ENCODE data around the gene GPR62. TPM values are rescaled to one million over a fixed set of nuclear protein-coding genes. Genes with fewer than 3 reads are reported as not detected.

Gene GPR62
- total RNA-seq, 2 experiments from 2014 or later: not detected

DNA sequence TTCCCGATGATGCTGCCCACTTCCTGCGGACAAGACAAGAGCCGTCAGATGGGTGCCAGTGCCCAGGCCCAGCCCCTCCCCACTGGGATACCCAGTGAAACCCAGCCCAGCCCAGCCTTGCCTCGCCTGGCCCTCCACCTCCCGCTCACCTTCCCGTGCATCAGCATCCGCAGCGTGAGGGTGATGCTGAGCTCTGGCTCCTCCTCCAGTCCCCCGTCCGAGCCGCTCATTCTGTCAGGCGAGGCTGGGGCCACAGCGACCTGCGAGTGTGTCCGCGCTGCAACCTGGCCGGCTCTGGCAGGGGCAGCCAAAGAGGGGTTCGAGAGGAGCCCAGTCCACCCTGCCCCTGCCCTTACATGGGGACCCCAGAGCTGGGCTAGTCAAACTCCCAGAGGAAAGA is 5.8 kb downstream of the GPR62 start:
- H3K4me1 Mint-ChIP-seq (ENCODE audit: low read depth): peaks cover 11% of the 10 kb centered on the region
- H3K27ac Mint-ChIP-seq: no peak overlapping the region
- POLR2A ChIA-PET: no interaction called here
- peaks cover 28% of the 10 kb centered on the region for H3K27me3 Mint-ChIP-seq (ENCODE audit: low read depth)
- no peaks in the 10 kb centered on the region for H3K9me3 Mint-ChIP-seq (ENCODE audit: insufficient read depth)
- CTCF ChIA-PET: interaction anchor here (6.3 kb wide), 1 partner anchor 13 kb away, joined by 35 read pairs; the partner anchor contains the start of genes ABHD14A and ABHD14B
- H3K36me3 Mint-ChIP-seq (ENCODE audit: low read depth): no peaks in the 10 kb centered on the region
- DNase-seq (no peak), ATAC-seq (no peak)
- no peak overlapping the region for H3K4me3 Mint-ChIP-seq

DNA sequence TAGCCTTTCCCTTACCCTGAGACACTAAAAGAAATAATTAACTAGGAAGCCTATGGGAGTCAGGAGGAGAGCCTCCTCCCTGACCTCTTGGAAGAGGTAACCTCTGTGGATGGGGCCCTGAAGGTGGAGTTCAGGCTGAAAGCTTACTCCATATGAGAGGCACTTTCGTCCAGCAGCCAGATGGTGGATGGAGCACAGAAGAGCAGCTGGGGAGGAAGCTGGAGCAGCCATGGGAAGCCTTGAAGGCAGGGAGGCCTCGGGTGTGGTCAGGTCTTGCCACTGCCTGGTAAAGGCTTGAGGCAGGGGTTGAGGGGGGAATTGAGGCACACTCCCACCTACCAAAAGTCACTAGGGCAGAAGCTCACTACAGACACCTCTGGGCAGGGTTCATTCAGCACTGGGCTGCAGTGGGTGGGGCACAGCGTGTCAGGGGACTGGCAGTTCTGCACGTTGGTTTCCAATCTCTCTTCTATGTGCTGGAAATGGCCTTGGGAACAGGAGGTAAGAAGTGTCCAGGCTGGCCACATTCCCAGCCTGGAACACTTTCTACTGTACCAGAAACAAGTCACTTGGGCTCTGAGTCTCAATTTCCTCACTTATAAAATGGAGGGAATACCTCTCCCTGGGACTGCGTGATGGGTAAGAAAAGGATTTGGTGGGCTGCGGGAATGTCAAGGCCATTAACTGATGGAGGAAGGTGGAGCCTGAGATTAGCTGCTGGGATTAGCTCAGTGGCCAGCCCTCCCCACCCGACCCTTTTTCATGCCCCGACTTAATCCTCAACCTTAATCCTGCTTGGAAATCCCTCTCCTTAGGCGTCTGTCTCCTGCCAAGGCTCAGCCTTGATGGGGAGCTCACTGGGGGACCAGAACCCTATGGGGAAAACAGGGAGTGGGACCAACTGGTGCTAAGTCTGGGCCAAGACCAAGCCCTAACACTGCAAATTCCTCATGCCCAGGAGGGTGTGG is 6.7 kb downstream of the GPR62 start:
- Mint-ChIP-seq H3K9me3 (ENCODE audit: insufficient read depth) (no peaks in the 10 kb centered on the region), H3K27ac (no peak overlapping the region)

DNA sequence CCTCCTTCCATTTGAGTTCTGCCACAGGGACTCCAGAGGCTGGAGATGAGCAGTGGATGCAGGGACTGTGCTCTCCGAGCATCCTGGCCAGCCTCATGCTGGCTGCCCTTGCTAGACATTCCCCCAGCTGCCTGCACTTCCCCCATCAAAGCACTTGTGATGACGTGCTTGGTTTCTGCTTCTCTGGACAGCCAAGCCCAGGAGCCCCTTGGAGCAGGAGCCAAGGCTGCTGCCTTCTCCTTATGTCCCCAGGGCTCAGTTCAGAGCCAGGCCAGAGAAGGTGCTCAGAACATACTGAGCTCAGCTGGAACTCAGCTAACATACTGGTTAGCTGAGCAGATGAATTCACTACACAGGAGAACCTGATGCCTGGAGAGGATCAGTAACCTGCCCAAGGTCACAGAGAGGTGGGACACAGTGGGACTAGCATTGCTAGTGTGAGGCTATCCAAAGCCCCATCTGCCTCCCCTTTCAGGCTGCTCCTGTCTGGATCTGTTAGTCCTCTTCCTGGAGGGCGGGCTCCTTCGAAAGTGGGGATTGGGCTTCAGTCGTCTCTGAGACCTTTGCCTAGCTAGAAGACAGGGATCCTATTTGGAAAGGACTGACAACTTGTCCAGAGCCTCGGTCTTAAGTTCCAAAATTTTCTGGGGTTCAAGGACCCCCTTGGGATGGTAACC is 7.8 kb downstream of the GPR62 start:
- Mint-ChIP-seq H3K9me3 (ENCODE audit: insufficient read depth) (no peaks in the 10 kb centered on the region), H3K27ac (no peak overlapping the region), H3K4me3 (no peak overlapping the region), H3K27me3 (ENCODE audit: low read depth) (peaks cover 18% of the 10 kb centered on the region), H3K36me3 (ENCODE audit: low read depth) (no peaks in the 10 kb centered on the region), H3K4me1 (ENCODE audit: low read depth) (peaks cover 4% of the 10 kb centered on the region)
- ChIA-PET CTCF (interaction anchor here (1.2 to 6.3 kb wide), 4 partner anchors 11 to 32 kb away, joined by 4 to 35 read pairs (median 4); partner anchors contain the start of genes ABHD14A, ABHD14B and RRP9), POLR2A (no interaction called here)
- no peak for ATAC-seq
- no peak for DNase-seq

More for the DNA sequence above, 6.7 kb downstream of the GPR62 start:
- ChIA-PET CTCF (interaction anchor here (1.2 to 6.3 kb wide), 3 partner anchors 12 to 20 kb away, joined by 4 to 35 read pairs (median 4); partner anchors contain the start of genes ABHD14A, ABHD14B and RRP9), POLR2A (no interaction called here)
- ATAC-seq: no peak
- Mint-ChIP-seq H3K4me1 (ENCODE audit: low read depth) (peaks cover 6% of the 10 kb centered on the region), H3K36me3 (ENCODE audit: low read depth) (no peaks in the 10 kb centered on the region), H3K27me3 (ENCODE audit: low read depth) (peaks cover 22% of the 10 kb centered on the region), H3K4me3 (no peak overlapping the region)
- DNase-seq: no peak

DNA sequence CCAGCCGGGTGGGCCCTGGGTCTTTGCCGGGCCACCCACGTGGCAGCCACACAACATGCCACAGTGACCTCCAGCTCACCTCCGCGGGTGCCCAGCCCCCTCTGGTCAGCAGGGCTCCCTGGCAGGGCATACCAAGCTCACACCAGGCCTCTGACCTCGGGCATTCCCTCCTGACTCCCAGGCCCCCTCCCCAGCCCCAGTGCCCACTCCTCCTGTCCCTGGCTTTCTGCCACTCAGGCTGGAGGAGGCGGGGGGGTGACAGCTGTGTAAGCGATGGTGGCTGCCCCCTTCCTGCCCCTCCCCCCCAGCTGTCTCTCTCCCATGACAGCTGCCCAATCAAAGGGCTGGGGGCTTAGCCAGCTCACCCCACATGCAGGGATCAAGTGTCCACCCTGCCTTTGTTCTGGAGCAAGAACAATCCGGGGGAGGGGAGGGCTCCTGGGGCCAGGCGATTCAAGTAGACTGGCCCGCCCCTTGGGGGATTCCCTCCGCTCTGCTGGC is 8.8 kb downstream of the GPR62 start:
- H3K27me3 Mint-ChIP-seq (ENCODE audit: low read depth): peaks cover 12% of the 10 kb centered on the region
- H3K36me3 Mint-ChIP-seq (ENCODE audit: low read depth): no peaks in the 10 kb centered on the region
- H3K27ac Mint-ChIP-seq: no peak overlapping the region
- ChIA-PET CTCF (interaction anchor here (1.2 to 6.3 kb wide), 3 partner anchors 10 to 31 kb away, joined by 4 to 35 read pairs (median 5); partner anchors contain the start of genes ABHD14A, ABHD14B and RRP9), POLR2A (no interaction called here)
- no peak for DNase-seq
- no peak overlapping the region for H3K4me3 Mint-ChIP-seq
- ATAC-seq: no peak
- peaks cover 12% of the 10 kb centered on the region for H3K4me1 Mint-ChIP-seq (ENCODE audit: low read depth)
- H3K9me3 Mint-ChIP-seq (ENCODE audit: insufficient read depth): no peaks in the 10 kb centered on the region

DNA sequence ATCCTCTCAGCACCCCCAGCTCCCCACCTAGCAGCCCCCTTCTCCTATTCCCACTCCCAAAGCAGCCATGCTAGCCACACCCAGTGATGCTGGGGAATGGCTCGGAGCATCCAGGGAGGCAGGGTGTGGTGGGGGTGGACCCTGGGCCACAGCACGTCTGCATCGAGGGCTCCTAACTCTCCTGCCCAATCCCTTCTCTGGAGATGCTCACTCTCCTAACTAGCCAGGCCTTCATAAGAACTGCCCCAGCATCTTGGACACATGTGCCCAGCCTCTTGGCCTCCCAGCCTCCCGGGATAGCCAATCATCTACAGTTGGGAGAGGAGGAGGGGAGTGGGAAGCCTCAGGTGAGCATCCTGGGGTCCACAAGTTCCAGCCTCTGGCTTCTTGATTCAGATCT is 9.3 kb downstream of the GPR62 start:
- H3K4me1 Mint-ChIP-seq (ENCODE audit: low read depth): peaks cover 12% of the 10 kb centered on the region
- DNase-seq: no peak
- no peak overlapping the region for H3K27ac Mint-ChIP-seq
- ChIA-PET POLR2A (no interaction called here), CTCF (interaction anchor here (1.0 to 6.3 kb wide), 4 partner anchors 10 to 23 kb away, joined by 3 to 35 read pairs (median 4); partner anchors contain the start of genes ABHD14A, ABHD14B, ACY1 and RRP9)
- H3K27me3 Mint-ChIP-seq (ENCODE audit: low read depth): peaks cover 12% of the 10 kb centered on the region
- H3K4me3 Mint-ChIP-seq: no peak overlapping the region
- H3K36me3 Mint-ChIP-seq (ENCODE audit: low read depth): no peaks in the 10 kb centered on the region
- no peak for ATAC-seq
- H3K9me3 Mint-ChIP-seq (ENCODE audit: insufficient read depth): no peaks in the 10 kb centered on the region

DNA sequence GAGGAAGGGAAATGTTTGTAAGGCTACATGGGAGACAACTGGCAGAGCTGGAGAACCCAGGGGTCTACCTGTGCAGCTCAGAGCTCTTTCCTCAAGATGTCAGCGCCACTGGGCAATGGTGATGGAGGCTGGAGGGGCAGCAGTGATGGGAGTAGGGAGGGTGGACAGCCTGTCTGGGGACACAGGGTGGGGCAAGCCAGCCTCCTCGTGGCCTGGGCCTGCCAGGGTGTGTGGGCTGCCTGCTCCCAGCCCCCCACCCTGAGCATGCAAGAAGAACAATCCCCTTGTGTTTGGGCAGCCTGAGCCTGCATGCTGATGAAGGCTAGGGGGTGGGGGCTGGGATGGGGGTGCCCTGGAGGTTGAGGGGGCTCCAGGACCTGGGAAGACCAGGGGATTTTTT is 10.8 kb downstream of the GPR62 start:
- H3K27ac Mint-ChIP-seq: no peak overlapping the region
- CTCF ChIA-PET: interaction anchor here (1.6 to 6.3 kb wide), 2 partner anchors 8 to 24 kb away, joined by 4 to 35 read pairs; partner anchors contain the start of genes ABHD14A, ABHD14B and RRP9
- DNase-seq: no peak
- no peaks in the 10 kb centered on the region for H3K36me3 Mint-ChIP-seq (ENCODE audit: low read depth)
- ATAC-seq: no peak
- H3K27me3 Mint-ChIP-seq (ENCODE audit: low read depth): peaks cover 12% of the 10 kb centered on the region
- peaks cover 12% of the 10 kb centered on the region for H3K4me1 Mint-ChIP-seq (ENCODE audit: low read depth)
- POLR2A ChIA-PET: interaction anchor here (0.9 to 1.1 kb wide), 2 partner anchors 24 to 30 kb away, joined by 3 read pairs; partner anchors contain the start of genes PARP3 and RPL29
- H3K4me3 Mint-ChIP-seq: no peak overlapping the region
- H3K9me3 Mint-ChIP-seq (ENCODE audit: insufficient read depth): no peaks in the 10 kb centered on the region

DNA sequence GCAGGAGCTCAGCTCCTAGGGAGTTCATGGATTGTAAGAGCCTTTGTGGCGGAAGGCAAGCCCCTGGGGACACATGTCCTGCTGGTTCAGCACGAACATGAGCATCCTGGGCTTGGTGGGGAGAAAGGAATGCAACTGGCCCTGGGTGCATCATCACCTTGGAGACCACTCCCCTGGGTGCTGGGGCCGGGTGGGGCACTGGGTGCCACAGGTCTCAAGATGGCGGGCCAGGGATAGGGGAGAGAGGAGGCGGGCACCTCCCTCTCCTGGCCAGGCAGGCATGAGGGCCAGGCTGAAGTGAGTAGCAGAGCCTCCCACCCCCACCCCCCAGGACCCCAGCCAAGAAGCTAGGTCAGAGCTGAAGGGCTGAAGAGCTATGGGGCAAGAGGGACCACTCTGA is 11.3 kb downstream of the GPR62 start:
- ATAC-seq (no peak), DNase-seq (no peak)
- peak overlapping the region; percentile 71 for H3K4me3 Mint-ChIP-seq
- ChIA-PET POLR2A (interaction anchor here (0.9 to 1.1 kb wide), 2 partner anchors 24 to 29 kb away, joined by 3 read pairs; partner anchors contain the start of genes PARP3 and RPL29), CTCF (interaction anchor here (6.3 kb wide), 1 partner anchor 8 kb away, joined by 35 read pairs; the partner anchor contains the start of genes ABHD14A and ABHD14B)
- no peaks in the 10 kb centered on the region for H3K9me3 Mint-ChIP-seq (ENCODE audit: insufficient read depth)
- H3K27me3 Mint-ChIP-seq (ENCODE audit: low read depth): peaks cover 12% of the 10 kb centered on the region
- no peaks in the 10 kb centered on the region for H3K36me3 Mint-ChIP-seq (ENCODE audit: low read depth)
- peaks cover 15% of the 10 kb centered on the region for H3K4me1 Mint-ChIP-seq (ENCODE audit: low read depth)
- H3K27ac Mint-ChIP-seq: peak overlapping the region; percentile 16

DNA sequence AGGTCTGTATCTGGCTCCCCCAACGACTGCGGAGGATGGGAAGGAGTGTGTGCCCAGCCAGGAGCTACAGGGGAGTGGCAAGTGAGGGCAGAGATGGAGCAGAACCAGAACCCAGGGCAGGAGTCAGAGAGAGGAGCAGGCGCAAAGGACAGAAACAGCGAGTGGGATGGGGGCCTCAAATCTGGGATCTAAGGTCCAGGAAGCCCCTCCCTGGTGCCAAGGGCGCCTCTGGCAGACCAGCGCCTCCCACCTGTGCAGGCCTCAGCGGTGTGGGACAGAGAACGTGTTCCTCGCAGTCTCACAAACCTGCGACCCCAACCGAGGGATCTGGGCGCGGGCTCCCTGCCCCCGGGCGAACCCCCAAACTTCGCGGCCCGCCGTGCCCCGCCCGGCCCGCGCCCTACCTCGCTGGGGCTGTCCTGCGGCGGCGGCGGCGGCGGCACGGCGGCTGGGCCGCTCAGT is 11.8 kb downstream of the GPR62 start:
- peak; percentile 72 for ATAC-seq
- Mint-ChIP-seq H3K27ac (peak overlapping the region; percentile 16), H3K27me3 (ENCODE audit: low read depth) (peaks cover 8% of the 10 kb centered on the region), H3K4me1 (ENCODE audit: low read depth) (peaks cover 17% of the 10 kb centered on the region), H3K36me3 (ENCODE audit: low read depth) (no peaks in the 10 kb centered on the region), H3K4me3 (peak overlapping the region; percentile 71), H3K9me3 (ENCODE audit: insufficient read depth) (no peaks in the 10 kb centered on the region)
- no peak for DNase-seq
- ChIA-PET CTCF (interaction anchor here (4.0 to 6.3 kb wide), 2 partner anchors 7 to 15 kb away, joined by 14 to 35 read pairs; partner anchors contain the start of genes ABHD14A, ABHD14B and ACY1), POLR2A (interaction anchor here (0.9 to 1.1 kb wide), 2 partner anchors 25 to 29 kb away, joined by 3 read pairs; partner anchors contain the start of genes PARP3 and RPL29)

DNA sequence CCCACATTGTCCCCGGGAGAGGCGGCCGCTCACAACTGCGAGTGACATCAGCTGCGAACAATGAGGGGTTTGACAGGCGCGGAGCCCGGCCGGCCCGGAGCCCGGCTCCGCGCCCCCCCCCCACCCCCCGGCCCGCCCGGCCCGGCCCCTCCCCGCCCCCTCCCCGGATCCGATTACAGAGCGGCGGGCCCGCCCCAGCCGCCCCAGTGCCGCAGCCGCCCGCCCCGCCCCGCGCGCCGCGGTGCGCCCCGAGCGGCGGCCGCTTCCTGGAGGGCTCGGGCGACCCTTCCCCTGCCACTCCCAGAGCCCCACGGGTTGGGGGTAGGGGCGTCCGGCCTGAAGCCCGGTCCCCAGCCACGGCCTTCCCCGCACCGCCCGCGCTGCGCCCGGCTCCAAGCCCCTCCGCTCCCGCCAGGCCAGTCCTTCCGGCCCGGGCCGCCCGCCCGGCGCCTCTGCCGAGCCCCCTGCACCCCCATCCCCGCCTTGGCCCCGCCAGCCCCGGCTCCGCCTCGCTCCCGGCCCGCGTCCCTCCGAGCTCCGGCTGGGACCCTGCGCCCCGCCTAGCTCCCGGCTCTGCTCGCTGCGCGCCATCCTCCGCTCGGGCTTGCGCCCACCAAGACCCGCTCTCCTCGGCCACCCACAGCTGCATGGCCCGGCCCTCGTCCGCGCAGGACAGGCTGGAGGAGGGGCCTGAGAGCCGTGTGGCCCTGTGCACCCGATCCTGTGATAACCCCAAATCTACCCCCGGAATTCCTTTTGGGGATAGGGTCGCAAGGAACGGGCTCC is 12.4 kb downstream of the GPR62 start, which contains the start of gene PCBP4:
TSS of gene PCBP4 (minus strand) at position 71 of the 786 bp plus-strand sequence. CDS start 6,214 bp downstream, outside the sequence.
- POLR2A ChIA-PET: interaction anchor here (1.1 kb wide), 1 partner anchor 28 kb away, joined by 3 read pairs; the partner anchor contains the start of gene RPL29
- Mint-ChIP-seq H3K9me3 (ENCODE audit: insufficient read depth) (no peaks in the 10 kb centered on the region), H3K27me3 (ENCODE audit: low read depth) (peaks cover 6% of the 10 kb centered on the region), H3K27ac (peak within 1 kb of the TSS; percentile 64), H3K4me3 (peak within 1 kb of the TSS; percentile 75), H3K36me3 (ENCODE audit: low read depth) (no peaks in the 10 kb centered on the region), H3K4me1 (ENCODE audit: low read depth) (peaks cover 21% of the 10 kb centered on the region)
- DNase-seq: peak; percentile 45
- CTCF ChIA-PET: interaction anchor here (3.8 to 4.0 kb wide), 2 partner anchors 15 to 25 kb away, joined by 14 to 19 read pairs; partner anchors contain the start of genes ACY1, PARP3 and RRP9
- peak; percentile 62 for ATAC-seq

DNA sequence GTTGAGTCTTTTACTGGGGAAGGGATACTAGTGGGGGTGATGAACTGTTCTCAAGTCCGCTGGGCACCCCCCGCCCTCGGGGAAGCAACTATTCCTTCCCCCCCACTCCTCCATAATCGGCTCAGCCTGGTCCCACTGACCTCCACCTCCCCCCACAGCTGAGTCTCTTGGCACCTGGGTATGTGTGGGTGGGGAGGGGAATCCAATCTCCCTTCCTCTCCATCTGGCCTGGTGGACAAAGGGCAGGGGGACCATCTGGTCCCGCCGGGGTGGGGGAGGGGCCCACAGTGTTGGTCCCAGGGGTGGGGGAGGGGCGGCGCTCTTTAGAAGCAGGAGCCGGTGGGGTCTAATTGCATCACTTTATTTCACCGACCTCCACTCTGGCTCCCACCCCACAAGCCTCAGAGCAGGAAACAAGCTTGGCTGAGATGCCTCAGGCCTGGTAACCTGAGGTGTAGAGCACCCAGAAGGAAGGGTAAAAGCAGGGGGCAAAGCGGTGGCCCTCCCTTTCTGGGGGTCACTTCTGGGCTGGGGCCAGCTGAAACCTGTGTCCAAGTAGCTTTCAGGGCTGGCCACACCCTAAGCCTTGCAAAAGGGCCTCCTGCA is 13.1 kb downstream of the GPR62 start:
- no peak for DNase-seq
- CTCF ChIA-PET: interaction anchor here (3.8 to 4.0 kb wide), 2 partner anchors 14 to 26 kb away, joined by 14 to 19 read pairs; partner anchors contain the start of genes ACY1, PARP3 and RRP9
- Mint-ChIP-seq H3K4me1 (ENCODE audit: low read depth) (peaks cover 21% of the 10 kb centered on the region), H3K27me3 (ENCODE audit: low read depth) (peaks cover 3% of the 10 kb centered on the region), H3K4me3 (peak overlapping the region; percentile 75), H3K36me3 (ENCODE audit: low read depth) (no peaks in the 10 kb centered on the region), H3K27ac (no peak overlapping the region), H3K9me3 (ENCODE audit: insufficient read depth) (no peaks in the 10 kb centered on the region)
- no peak for ATAC-seq
- POLR2A ChIA-PET: no interaction called here

All from activated CD8-positive, alpha-beta T cell treated with anti-CD3 and anti-CD28 coated beads, Interleukin-2, amount 10 ng/mL, durations not matched to agents 7 days and 5 days (primary cell).